ENCODE results near the gene CEBPE. TPM values are rescaled to one million over a fixed set of nuclear protein-coding genes. Genes with fewer than 3 reads are reported as not detected.

The CEBPE gene
- total and polyA plus RNA-seq, 4 donors = 0.08 to 4.4 (median 0.16) TPM; not detected in 1

DNA sequence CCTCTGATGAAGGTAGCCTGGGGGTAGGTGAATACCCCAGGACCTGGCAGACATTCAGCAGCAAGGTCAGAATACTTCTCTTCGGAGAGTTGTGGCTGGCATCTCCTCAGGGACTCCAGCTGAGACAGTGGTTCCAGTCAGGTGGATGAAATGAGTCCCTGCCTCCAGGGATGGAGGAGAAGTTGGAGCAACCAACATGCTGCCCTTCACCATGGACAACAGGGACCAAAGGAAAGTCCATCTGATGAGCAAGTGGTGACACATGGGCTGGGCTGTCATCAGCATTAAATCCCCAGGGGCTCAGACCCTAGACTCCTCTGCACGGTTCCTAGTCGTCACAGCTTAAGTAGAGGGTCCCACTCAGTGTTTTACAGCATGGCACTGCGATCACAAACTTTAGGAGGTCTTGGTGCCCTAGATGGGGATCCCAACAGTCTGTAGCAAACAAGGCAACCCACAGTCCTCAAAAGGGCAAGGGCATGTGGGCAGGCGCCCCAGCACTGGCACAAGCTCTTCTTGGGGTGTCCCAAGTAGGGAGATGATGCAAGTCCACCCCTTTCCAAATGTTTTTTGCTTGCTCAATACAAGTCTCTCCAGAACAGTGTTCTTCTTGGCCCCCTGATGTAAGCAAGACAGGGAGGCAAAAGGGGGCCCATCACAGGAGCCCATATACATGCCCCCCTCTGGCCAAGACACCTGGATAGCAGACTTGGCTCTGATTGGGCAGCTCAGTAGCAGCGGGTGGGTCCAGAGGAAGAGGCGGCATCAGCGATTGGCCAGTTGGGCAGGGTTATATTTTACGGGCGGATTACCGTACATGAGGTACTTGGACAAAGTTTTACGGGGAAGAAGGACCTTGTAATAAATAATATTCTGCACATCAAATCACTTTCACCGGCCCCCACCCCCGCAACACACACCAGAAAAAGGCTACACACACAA lies 50.9 kb downstream of the CEBPE start:
- Histone ChIP-seq H3K4me1 (ENCODE audit: control insufficient read depth in 4 of 4, insufficient read depth in 4 of 4, low read length in 3 of 4) (peaks cover 2 to 29% (median 20%) of the 10 kb centered on the region in 4 donors), H3K9me3 (ENCODE audit: control insufficient read depth in 4 of 4, low read length in 3 of 4) (no peaks in the 10 kb centered on the region), H3K27me3 (ENCODE audit: control insufficient read depth in 4 of 4, insufficient read depth in 4 of 4, low read length in 3 of 4) (no peaks in the 10 kb centered on the region), H3K4me3 (ENCODE audit: low read depth in 1 of 3, low read length in 3 of 3) (no peak overlapping the region), H3K9ac (ENCODE audit: low read depth in 1 of 2, low read length in 2 of 2) (no peak overlapping the region), H3K27ac (ENCODE audit: low read depth in 1 of 2, low read length in 2 of 2) (no peak overlapping the region), H3K36me3 (ENCODE audit: control insufficient read depth in 4 of 4, insufficient read depth in 3 of 4, low read depth in 1 of 4, low read length in 3 of 4) (peaks cover 11 to 46% (median 38%) of the 10 kb centered on the region in 4 donors)
- no peak for DNase-seq (ENCODE audit: low spot score)
- WGBS = 83% methylated on average over 14 of the region's 14 CpGs
- no peak for TF ChIP-seq RXRA (IDR thresholded peaks at IDR 0.05)
- TF ChIP-seq, protein P1, sequence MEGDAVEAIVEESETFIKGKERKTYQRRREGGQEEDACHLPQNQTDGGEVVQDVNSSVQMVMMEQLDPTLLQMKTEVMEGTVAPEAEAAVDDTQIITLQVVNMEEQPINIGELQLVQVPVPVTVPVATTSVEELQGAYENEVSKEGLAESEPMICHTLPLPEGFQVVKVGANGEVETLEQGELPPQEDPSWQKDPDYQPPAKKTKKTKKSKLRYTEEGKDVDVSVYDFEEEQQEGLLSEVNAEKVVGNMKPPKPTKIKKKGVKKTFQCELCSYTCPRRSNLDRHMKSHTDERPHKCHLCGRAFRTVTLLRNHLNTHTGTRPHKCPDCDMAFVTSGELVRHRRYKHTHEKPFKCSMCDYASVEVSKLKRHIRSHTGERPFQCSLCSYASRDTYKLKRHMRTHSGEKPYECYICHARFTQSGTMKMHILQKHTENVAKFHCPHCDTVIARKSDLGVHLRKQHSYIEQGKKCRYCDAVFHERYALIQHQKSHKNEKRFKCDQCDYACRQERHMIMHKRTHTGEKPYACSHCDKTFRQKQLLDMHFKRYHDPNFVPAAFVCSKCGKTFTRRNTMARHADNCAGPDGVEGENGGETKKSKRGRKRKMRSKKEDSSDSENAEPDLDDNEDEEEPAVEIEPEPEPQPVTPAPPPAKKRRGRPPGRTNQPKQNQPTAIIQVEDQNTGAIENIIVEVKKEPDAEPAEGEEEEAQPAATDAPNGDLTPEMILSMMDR (IDR thresholded peaks at IDR 0.05; ENCODE audit: low read depth, low read length, missing input control) = no peak
- no peak for TF ChIP-seq TAF1 (conservative IDR thresholded peaks at IDR 0.05)
- no peak for TF ChIP-seq HNF4G (IDR thresholded peaks at IDR 0.05)
- TF ChIP-seq, protein P2, sequence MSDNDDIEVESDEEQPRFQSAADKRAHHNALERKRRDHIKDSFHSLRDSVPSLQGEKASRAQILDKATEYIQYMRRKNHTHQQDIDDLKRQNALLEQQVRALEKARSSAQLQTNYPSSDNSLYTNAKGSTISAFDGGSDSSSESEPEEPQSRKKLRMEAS (IDR thresholded peaks at IDR 0.05) = no peak
- TF ChIP-seq NR2F2 (IDR thresholded peaks at IDR 0.05) = no peak
- TF ChIP-seq SP1 (IDR thresholded peaks at IDR 0.05) = no peak
- TF ChIP-seq EGR1 (IDR thresholded peaks at IDR 0.05; ENCODE audit: low read depth in 2 of 2) = no peak
- no peak for TF ChIP-seq YY1 (IDR thresholded peaks at IDR 0.05)
- TF ChIP-seq, protein P3, sequence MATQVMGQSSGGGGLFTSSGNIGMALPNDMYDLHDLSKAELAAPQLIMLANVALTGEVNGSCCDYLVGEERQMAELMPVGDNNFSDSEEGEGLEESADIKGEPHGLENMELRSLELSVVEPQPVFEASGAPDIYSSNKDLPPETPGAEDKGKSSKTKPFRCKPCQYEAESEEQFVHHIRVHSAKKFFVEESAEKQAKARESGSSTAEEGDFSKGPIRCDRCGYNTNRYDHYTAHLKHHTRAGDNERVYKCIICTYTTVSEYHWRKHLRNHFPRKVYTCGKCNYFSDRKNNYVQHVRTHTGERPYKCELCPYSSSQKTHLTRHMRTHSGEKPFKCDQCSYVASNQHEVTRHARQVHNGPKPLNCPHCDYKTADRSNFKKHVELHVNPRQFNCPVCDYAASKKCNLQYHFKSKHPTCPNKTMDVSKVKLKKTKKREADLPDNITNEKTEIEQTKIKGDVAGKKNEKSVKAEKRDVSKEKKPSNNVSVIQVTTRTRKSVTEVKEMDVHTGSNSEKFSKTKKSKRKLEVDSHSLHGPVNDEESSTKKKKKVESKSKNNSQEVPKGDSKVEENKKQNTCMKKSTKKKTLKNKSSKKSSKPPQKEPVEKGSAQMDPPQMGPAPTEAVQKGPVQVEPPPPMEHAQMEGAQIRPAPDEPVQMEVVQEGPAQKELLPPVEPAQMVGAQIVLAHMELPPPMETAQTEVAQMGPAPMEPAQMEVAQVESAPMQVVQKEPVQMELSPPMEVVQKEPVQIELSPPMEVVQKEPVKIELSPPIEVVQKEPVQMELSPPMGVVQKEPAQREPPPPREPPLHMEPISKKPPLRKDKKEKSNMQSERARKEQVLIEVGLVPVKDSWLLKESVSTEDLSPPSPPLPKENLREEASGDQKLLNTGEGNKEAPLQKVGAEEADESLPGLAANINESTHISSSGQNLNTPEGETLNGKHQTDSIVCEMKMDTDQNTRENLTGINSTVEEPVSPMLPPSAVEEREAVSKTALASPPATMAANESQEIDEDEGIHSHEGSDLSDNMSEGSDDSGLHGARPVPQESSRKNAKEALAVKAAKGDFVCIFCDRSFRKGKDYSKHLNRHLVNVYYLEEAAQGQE (IDR thresholded peaks at IDR 0.05) = no peak
- no peak for TF ChIP-seq JUND (IDR thresholded peaks at IDR 0.05)
- no peak for TF ChIP-seq FOXA2 (IDR thresholded peaks at IDR 0.05)
- TF ChIP-seq, protein P4, sequence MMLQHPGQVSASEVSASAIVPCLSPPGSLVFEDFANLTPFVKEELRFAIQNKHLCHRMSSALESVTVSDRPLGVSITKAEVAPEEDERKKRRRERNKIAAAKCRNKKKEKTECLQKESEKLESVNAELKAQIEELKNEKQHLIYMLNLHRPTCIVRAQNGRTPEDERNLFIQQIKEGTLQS (IDR thresholded peaks at IDR 0.05) = no peak
- TF ChIP-seq HNF4A (conservative IDR thresholded peaks at IDR 0.05) = no peak

Small RNA genes lying within 50 kb of the gene (small RNA-seq; reads per million reads assigned to genes)
- gene RNU6-1138P = not detected

Other genes starting within 250 kb of the CEBPE start
- gene LRP10, start 247.5 kb downstream of the CEBPE start, total RNA-seq = 10 to 100 TPM; 30.0 to 32.6 TPM
- gene LRP10, start 247.5 kb downstream of the CEBPE start, polyA plus RNA-seq = 10 to 100 TPM; 19.5 to 61.7 TPM
- gene REM2, start 236.0 kb downstream of the CEBPE start, total RNA-seq = under 1 TPM; 0.08 to 0.14 TPM
- gene REM2, start 236.0 kb downstream of the CEBPE start, polyA plus RNA-seq = under 1 TPM in 1 of 2 donors, not detected in 1; 0.11 TPM
- gene RBM23, start 200.1 kb downstream of the CEBPE start, total RNA-seq = 100 to 1,000 TPM in 1 of 2 donors, 10 to 100 TPM in 1; 36.7 to 242 TPM
- gene RBM23, start 200.1 kb downstream of the CEBPE start, polyA plus RNA-seq = 10 to 100 TPM; 22.3 to 26.0 TPM
- 10 to 100 TPM; 26.2 to 27.5 TPM for gene PRMT5, start 189.9 kb downstream of the CEBPE start, total RNA-seq
- 10 to 100 TPM; 14.1 to 28.2 TPM for gene PRMT5, start 189.9 kb downstream of the CEBPE start, polyA plus RNA-seq
- gene HAUS4, start 162.2 kb downstream of the CEBPE start, total RNA-seq = 10 to 100 TPM; 11.9 to 32.8 TPM
- 1 to 10 TPM; 5.8 to 7.9 TPM for gene HAUS4, start 162.2 kb downstream of the CEBPE start, polyA plus RNA-seq
- gene AJUBA, start 136.7 kb downstream of the CEBPE start, total RNA-seq = 10 to 100 TPM; 15.9 to 34.9 TPM
- gene AJUBA, start 136.7 kb downstream of the CEBPE start, polyA plus RNA-seq = 10 to 100 TPM; 15.5 to 23.4 TPM
- 1 to 10 TPM; 3.8 to 7.1 TPM for gene C14orf93, start 109.1 kb downstream of the CEBPE start, total RNA-seq
- 1 to 10 TPM; 2.1 to 3.0 TPM for gene C14orf93, start 109.1 kb downstream of the CEBPE start, polyA plus RNA-seq
- gene PSMB5, start 84.4 kb downstream of the CEBPE start, total RNA-seq = 10 to 100 TPM; 74.0 to 88.2 TPM
- 100 to 1,000 TPM; 102 to 152 TPM for gene PSMB5, start 84.4 kb downstream of the CEBPE start, polyA plus RNA-seq
- not detected for gene PSMB11, start 77.0 kb downstream of the CEBPE start, total RNA-seq
- not detected for gene PSMB11, start 77.0 kb downstream of the CEBPE start, polyA plus RNA-seq
- under 1 TPM; 0.23 to 0.50 TPM for gene CDH24, start 61.7 kb downstream of the CEBPE start, total RNA-seq
- gene CDH24, start 61.7 kb downstream of the CEBPE start, polyA plus RNA-seq = under 1 TPM in 1 of 2 donors, not detected in 1; 0.38 TPM
- gene ACIN1, start 24.1 kb downstream of the CEBPE start, total RNA-seq = 10 to 100 TPM; 49.3 to 50.6 TPM
- gene ACIN1, start 24.1 kb downstream of the CEBPE start, polyA plus RNA-seq = 10 to 100 TPM in 1 of 2 donors, 1 to 10 TPM in 1; 8.1 to 24.9 TPM
- 10 to 100 TPM in 1 of 2 donors, 1 to 10 TPM in 1; 9.0 to 16.1 TPM for gene C14orf119, start 23.8 kb downstream of the CEBPE start, total RNA-seq
- gene C14orf119, start 23.8 kb downstream of the CEBPE start, polyA plus RNA-seq = 10 to 100 TPM; 19.3 to 27.1 TPM
- not detected for gene CIROP, start 14.3 kb downstream of the CEBPE start, total RNA-seq
- gene CIROP, start 14.3 kb downstream of the CEBPE start, polyA plus RNA-seq = not detected
- gene SLC7A8, start 64.4 kb upstream of the CEBPE start, total RNA-seq = 1 to 10 TPM; 4.5 to 9.8 TPM
- gene SLC7A8, start 64.4 kb upstream of the CEBPE start, polyA plus RNA-seq = 1 to 10 TPM; 2.6 to 6.2 TPM
- gene RNF212B, start 118.7 kb upstream of the CEBPE start, total RNA-seq = under 1 TPM; 0.17 to 0.51 TPM
- gene RNF212B, start 118.7 kb upstream of the CEBPE start, polyA plus RNA-seq = under 1 TPM in 1 of 2 donors, not detected in 1; 0.06 TPM
- 1 to 10 TPM; 3.4 to 3.5 TPM for gene HOMEZ, start 166.9 kb upstream of the CEBPE start, total RNA-seq
- gene HOMEZ, start 166.9 kb upstream of the CEBPE start, polyA plus RNA-seq = 1 to 10 TPM; 2.8 to 3.3 TPM
- 1 to 10 TPM; 2.5 to 4.7 TPM for gene PPP1R3E, start 183.6 kb upstream of the CEBPE start, total RNA-seq
- 1 to 10 TPM; 3.0 to 4.1 TPM for gene PPP1R3E, start 183.6 kb upstream of the CEBPE start, polyA plus RNA-seq
- 10 to 100 TPM; 10.9 to 28.0 TPM for gene BCL2L2, start 187.6 kb upstream of the CEBPE start, total RNA-seq
- gene BCL2L2, start 187.6 kb upstream of the CEBPE start, polyA plus RNA-seq = 10 to 100 TPM in 1 of 2 donors, 1 to 10 TPM in 1; 4.7 to 14.5 TPM
- gene PABPN1, start 202.2 kb upstream of the CEBPE start, total RNA-seq = 10 to 100 TPM; 54.0 to 59.6 TPM
- gene PABPN1, start 202.2 kb upstream of the CEBPE start, polyA plus RNA-seq = 10 to 100 TPM; 40.9 to 41.9 TPM
- gene SLC22A17, start 233.6 kb upstream of the CEBPE start, total RNA-seq = 10 to 100 TPM in 1 of 2 donors, 1 to 10 TPM in 1; 2.4 to 14.6 TPM
- 1 to 10 TPM; 1.1 to 2.7 TPM for gene SLC22A17, start 233.6 kb upstream of the CEBPE start, polyA plus RNA-seq
- gene EFS, start 245.9 kb upstream of the CEBPE start, total RNA-seq = under 1 TPM; 0.42 to 0.67 TPM
- gene EFS, start 245.9 kb upstream of the CEBPE start, polyA plus RNA-seq = under 1 TPM; 0.10 to 0.69 TPM